Hepatic stellate cell (primary cell): ENCODE measurements around the gene CIDEB.
"Not testable (repeated sequence)": the region's sequence is repeated elsewhere in the genome, so short reads cannot be mapped to it uniquely, and the experiment has no call there.

Source experiments
- DNase-seq: peaks from one replicate; pipeline ENCODE4 v3.0.0; 2011; ENCODE audit warnings: low spot score

The CIDEB gene

DNA sequence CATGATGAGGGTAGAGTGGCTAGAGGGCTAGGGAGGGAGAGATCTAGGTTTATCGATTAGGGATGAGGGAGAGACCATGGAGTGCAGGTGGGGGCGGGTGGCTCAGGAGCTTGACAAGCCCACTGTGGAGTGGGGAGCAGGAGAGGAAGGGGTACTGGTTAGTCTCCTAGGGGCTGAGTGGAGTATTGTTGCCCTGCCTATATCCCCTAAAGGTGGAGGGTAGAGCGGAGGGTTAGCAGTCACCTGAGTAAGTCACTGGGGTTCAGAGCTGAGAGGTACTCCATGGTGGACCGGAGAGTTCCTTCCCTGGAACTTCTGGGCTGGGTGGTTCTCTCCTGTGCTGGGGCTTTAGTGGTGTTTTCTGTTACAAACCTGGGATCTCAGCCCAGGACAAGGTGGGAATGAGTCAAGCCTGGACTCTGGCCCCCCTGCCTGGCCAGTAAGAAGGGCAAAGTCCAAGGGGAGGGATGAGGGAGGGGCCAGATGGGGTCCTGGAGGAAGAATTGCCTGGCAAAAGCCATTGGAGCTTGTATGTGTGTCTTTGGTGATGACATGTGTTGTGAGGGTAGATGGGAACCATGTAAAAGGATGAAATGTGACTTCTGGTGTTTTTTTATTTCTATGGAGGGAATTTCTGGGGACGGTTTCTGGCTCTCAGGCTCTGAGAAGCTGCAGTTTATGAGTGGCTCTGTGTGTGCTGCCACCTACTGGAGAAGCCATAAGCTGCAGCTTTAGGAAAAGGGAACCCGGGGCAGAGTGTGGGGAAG is at the start of gene CIDEB:
CIDEB (minus strand) TSS at position 403 of the 767 bp plus-strand sequence; CDS start at position 284, 119 bp downstream.
- peak; percentile 83 for DNase-seq

GRCh38 chr14:24356208-24356607 is 48.4 kb upstream of the CIDEB start:
- DNase-seq: no peak

DNA sequence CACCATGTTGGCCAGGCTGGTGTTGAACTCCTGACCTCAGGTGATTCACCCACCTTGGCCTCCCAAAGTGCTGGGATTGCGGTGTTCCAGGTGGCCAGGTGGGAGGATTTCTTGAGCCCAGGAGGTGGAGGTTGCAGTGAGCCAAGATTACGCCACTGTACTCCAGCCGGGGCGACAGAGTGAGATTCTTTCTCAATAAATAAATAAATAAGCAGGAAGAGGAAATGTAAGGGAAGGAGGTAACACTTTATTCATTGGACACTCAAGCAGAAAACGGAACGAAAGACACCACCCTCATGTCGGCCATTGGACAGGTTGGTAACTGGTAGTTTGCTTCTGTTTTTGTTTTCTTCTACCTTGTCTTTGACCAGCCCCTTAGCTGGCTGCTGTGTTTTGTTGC is 47.2 kb upstream of the CIDEB start:
- no peak for DNase-seq

DNA sequence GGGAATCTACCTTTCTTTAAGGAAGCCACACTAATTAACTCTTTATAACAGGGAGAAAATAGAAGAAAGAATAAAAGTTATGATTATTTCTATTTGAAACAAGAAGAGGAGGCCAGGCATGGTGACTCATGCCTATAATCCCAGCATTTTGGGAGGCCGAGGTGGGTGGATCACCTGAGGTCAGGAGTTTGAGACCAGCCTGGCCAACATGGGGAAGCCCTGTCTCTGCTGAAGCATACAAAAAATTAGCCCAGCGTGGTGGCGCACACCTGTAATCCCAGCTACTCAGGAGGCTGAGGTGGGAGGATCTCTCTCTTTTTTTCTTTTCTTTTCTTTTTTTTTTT is 46.7 kb upstream of the CIDEB start:
- not testable (repeated sequence) for DNase-seq

DNA sequence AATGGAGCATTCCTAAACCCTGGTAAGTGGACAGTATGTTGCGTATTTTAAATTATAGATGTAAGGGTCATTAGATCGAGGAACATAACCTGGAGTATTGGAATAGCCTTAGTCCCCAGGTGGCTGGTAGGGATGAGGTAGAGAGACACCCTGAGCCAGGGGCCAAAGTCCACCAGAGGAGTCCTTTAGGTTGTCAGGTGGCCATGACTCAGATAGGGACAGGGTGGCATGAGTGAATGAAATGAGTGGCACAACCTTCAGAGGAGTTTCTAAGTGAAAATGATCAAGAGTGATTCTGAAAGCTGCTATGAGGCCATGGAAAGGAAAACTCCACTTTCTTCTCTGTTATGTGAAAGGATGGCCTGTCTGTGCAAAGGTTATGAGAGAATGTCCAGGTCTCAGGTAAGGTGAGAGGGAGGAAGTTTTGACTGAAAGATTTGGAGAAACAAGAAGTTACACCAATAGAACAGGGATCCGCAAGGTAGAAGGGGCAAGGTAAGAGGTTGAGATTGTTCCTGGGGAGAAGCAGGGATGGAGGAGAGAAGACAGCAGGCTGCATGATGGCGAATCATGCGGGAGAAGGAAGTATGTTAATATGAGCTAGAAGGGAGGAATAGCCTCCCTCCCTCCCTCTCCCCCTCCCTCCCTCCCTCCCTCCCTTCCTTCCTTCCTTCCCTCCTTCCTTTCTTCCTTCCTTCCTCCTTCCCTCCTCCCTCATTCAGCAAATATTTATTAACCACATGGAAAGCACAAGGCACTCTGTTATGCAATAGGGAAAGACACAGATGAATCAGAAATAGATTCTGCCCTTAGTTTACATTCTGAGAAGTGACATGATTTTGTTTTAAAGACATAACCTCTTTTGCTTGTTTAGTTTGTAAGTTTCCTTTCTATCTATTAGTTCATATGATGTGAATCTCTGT is 46.0 kb upstream of the CIDEB start:
- no peak for DNase-seq

DNA sequence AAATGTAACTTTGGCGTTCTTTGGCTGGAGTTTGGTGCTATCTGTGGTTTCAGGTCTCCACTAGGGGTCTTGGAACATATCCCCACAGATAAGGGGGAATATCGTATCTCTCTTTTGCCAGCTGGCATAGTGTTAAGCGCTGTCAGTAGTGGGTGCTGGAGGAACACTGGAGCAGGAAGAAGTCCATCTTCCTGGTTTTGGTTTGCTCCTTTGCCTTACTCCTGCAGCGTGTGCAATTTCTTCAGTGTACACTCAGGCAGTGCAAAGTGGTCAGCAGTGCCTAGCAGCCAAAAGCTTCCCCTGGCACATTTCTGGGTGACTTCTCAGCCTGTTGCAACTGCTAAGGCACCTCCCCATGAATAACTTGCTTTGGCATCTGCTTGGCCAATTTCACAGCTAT is 43.7 kb upstream of the CIDEB start:
- DNase-seq: peak; percentile 31

GRCh38 chr14:24349742-24350141 is 42.0 kb upstream of the CIDEB start:
- no peak for DNase-seq

DNA sequence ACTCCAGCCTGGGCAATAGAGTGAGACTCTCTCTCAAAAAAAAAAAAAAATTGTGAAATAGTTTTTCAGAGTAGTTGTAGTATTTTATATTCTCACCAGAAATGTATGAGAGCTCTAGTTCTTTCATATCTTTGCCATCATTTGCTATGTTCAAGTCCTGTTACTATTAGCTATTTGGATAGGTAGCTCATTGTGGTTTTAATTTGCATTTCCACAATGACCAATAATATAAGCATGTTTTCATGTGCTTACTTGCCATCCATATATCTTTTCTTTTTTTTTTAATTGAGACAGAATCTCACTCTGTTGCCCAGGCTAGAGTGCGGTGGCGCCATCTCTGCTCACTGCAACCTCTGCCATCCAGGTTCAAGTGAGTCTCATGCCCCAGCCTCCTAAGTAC is 40.4 kb upstream of the CIDEB start:
- DNase-seq: no peak

DNA sequence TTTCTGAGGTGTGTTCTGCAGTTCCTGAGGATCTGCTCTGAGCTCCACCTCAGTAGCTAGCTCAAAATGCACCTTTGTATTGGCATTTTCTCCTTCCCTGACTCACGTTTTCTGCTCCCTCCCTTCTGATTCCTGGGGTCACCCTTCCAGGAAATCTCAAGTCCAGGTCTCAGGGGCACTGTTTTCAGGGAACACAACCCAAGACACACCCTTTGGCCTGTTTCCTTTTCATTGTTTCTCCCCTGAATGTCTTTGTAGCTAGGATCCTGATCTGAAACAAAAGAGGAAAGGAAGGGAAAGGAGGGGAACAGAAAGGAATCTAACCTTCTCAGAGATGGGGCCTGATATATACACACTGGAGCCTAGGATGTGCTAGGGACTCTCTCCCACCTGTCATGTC is 39.4 kb upstream of the CIDEB start:
- DNase-seq: no peak

GRCh38 chr14:24343795-24344660 is 36.3 kb upstream of the CIDEB start:
- no peak for DNase-seq

- DNase-seq: no peak
Measured at GRCh38 chr14:24342889-24343288, 35.1 kb upstream of the CIDEB start.

- DNase-seq: no peak
Measured at GRCh38 chr14:24340606-24341005, 32.8 kb upstream of the CIDEB start.

DNA sequence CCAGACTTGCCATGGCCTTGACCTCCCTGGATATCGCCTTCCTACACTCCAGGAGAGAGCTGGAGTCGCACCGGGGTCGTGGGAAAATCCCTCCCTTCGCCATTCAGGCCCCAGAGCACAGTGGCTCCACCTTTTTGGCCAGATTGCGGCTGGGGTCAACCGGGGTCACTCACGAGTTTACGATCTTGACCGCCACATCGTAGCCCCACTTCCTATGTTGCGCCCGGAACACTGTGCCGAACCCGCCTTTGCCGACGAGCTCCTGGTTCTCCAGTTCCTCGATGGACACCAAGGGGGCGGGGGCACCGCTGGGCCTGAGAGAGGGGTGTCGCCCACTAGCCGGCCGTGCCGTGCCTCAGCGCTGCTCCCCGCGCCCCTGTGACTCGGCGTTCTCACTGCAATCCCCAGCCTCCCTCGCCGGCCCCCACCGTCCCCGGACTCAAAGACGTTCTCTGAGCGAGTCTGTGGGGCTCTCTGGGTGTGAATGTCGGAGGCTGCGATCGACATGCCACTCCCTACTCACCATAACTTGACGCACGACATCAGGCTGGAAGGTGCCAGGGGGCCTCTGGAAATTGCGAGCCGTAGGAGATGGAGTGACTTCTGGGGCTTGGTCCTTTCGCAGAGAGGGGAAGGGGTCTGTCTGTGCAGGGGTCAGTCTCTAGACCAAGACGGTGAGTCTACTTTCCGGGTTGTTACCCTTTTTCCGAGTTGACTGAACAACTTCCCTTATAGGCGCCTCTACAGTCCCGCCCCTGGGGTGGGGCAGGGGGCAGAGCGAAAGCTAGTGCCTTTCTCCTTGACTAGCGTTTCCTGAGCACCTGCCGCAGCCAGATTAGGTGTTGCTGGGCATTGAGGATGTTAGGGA is 31.7 kb upstream of the CIDEB start, which contains the start of gene RIPK3:
RIPK3 (minus strand) TSS at position 708 of the 868 bp plus-strand sequence; CDS start at position 543, 165 bp downstream.
- no peak for DNase-seq

GRCh38 chr14:24338843-24339242 is 31.1 kb upstream of the CIDEB start:
- no peak for DNase-seq

GRCh38 chr14:24337824-24338175 is 30.0 kb upstream of the CIDEB start:
- no peak for DNase-seq

DNA sequence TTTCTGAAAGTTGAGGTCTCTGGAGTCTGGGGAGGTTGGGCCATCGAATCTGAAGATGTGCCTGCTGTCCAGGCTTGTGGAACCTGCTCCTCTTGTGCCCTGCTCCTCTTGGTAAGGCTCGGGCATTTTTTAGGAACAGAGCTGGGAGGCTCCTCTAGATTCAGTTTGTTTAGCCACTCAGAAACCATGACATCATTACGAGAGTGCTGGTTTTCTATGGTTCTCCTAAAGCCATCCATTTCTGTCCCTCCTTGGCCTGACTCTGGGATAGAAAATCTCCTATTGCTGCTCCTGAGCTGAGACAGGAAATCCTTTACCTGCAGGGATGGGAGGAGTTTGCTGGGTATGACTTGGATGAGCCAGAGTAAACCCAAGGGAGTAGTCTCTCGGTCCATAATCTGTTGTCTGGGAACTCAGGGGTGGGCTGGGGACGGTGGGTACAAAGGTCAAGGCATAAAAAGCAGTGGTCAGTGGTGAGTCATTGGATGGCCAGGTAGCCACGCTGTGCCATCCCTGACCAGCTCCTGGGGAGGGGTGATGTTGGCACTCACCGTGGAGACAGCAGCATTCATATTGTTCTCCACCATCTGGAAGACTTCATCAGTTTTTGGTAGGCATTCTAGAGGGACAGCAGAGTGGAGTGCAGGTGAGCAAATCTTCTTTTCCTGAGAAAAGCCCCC is 29.5 kb upstream of the CIDEB start:
- no peak for DNase-seq

GRCh38 chr14:24335461-24336171 is 27.8 kb upstream of the CIDEB start:
- peak; percentile 46 for DNase-seq

- peak; percentile 52 for DNase-seq
Measured at GRCh38 chr14:24334431-24335291, 26.9 kb upstream of the CIDEB start, which contains the start of gene ADCY4. TSS of gene ADCY4 (minus strand) at chr14:24335071. CDS start at chr14:24334652, 419 bp downstream.
